ENCODE measurements around the gene S100A3. TPM values are rescaled to one million over a fixed set of nuclear protein-coding genes. Genes with fewer than 3 reads are reported as not detected.

The S100A3 gene
- total and polyA plus RNA-seq, 2 of the 8 experiments (the other 6 are each of a cell fraction or from before 2014, with no cell fraction given), result 0.26 to 0.47 TPM

GRCh38 chr1:153527023-153527682 is 21.9 kb downstream of the S100A3 start:
- no peak overlapping the region for H3K4me2 ChIP-seq (ENCODE audit: insufficient read depth in 1 of 2, low read depth in 2 of 2, low read length in 2 of 2)
- no peaks in the 10 kb centered on the region for H3K36me3 ChIP-seq (ENCODE audit: control insufficient read depth in 2 of 4, insufficient read depth in 4 of 4, low read length in 3 of 4)
- WGBS, 2 experiments (ENCODE audit: extremely low coverage in 1 of 2, insufficient coverage in 1 of 2, insufficient read length in 1 of 2, insufficient replicate concordance in 2 of 2, low coverage in 1 of 2, low lambda C conversion rate in 2 of 2, missing lambda C conversion rate in 1 of 2), result 74% methylated on average over 7 of the region's 8 CpGs; no CpG with 5 or more reads in 1 of the 2 experiments
- no peak overlapping the region for H3K18ac ChIP-seq (ENCODE audit: extremely low read depth, low read length)
- H3K27ac ChIP-seq (ENCODE audit: low read depth, low read length), result no peak overlapping the region
- no peak overlapping the region for H3K9ac ChIP-seq (replicated peaks in 1 of 4; ENCODE audit: extremely low read depth in 1 of 4, low read depth in 3 of 4, low read length in 3 of 4)
- DNase-seq (ENCODE audit: low read depth in 1 of 2, low spot score in 2 of 2), result no peak
- H4K5ac ChIP-seq (ENCODE audit: insufficient read length, low read depth, low read length), result no peak overlapping the region
- no peak overlapping the region for H4K91ac ChIP-seq (replicated peaks; ENCODE audit: insufficient read length, low read length)
- H3K56ac ChIP-seq (replicated peaks; ENCODE audit: insufficient read length, low read depth, low read length), result no peak overlapping the region
- no peaks in the 10 kb centered on the region for H4K20me1 ChIP-seq (replicated peaks in 1 of 2; ENCODE audit: control insufficient read depth in 1 of 2, insufficient read depth in 2 of 2, low read length in 2 of 2)
- peaks cover 3 to 6% (median 5%) of the 10 kb centered on the region in 4 experiments; a peak in 4 of 7 replicates for H3K4me1 ChIP-seq (replicated peaks in 1 of 4; ENCODE audit: control insufficient read depth in 3 of 4, insufficient read depth in 4 of 4, low read length in 3 of 4)
- H2AK5ac ChIP-seq (ENCODE audit: low read depth, low read length), result no peak overlapping the region
- ChIA-PET POLR2A (ENCODE audit: partially characterized antibody) (interaction anchor here (0.9 to 1.3 kb wide), 3 partner anchors 11 to 100 kb away, joined by 3 to 4 read pairs (median 4); partner anchors contain the start of gene S100A13), CTCF (ENCODE audit: partially characterized antibody) (interaction anchor here (0.7 to 4.1 kb wide), 11 partner anchors 10 to 174 kb away, joined by 3 to 19 read pairs (median 5); partner anchors contain the start of genes S100A1 and S100A13)
- no peaks in the 10 kb centered on the region for H3K79me2 ChIP-seq (ENCODE audit: control insufficient read depth in 1 of 2, insufficient read depth in 2 of 2, low read length in 2 of 2)
- no peaks in the 10 kb centered on the region for H3K79me1 ChIP-seq (ENCODE audit: low read depth, low read length)
- no peak overlapping the region for H2BK15ac ChIP-seq (ENCODE audit: low read length)
- H2BK20ac ChIP-seq (ENCODE audit: low read length), result no peak overlapping the region; the same call in 1 of the 2 replicates
- no peak overlapping the region for H3K4ac ChIP-seq (replicated peaks; ENCODE audit: insufficient read length, low read depth, low read length)
- H2BK12ac ChIP-seq (ENCODE audit: low read depth, low read length), result peak overlapping the region; percentile 64; the same call in 1 of the 2 replicates
- peak overlapping the region; percentile 66; the same call in 1 of the 2 replicates for H2AFZ ChIP-seq (ENCODE audit: low read length)
- H2BK5ac ChIP-seq (ENCODE audit: low read depth, low read length), result no peak overlapping the region
- no peak overlapping the region for H3K4me3 ChIP-seq (ENCODE audit: extremely low read depth in 1 of 4, insufficient read depth in 2 of 4, low read depth in 3 of 4, low read length in 4 of 4)
- no peak overlapping the region for H2BK120ac ChIP-seq (replicated peaks; ENCODE audit: low read depth, low read length)
- no peak overlapping the region for H3K14ac ChIP-seq (ENCODE audit: insufficient read length)
- no peak overlapping the region for H3K23ac ChIP-seq (ENCODE audit: insufficient read length)
- no peaks in the 10 kb centered on the region for H3K27me3 ChIP-seq (replicated peaks in 1 of 4; ENCODE audit: control insufficient read depth in 3 of 4, extremely low read depth in 1 of 4, insufficient read depth in 3 of 4, low read length in 3 of 4)
- no peaks in the 10 kb centered on the region for H3K23me2 ChIP-seq (ENCODE audit: low read depth, low read length)
- no peak overlapping the region for H4K8ac ChIP-seq (ENCODE audit: extremely low read depth, insufficient read depth, low read length)
- no peaks in the 10 kb centered on the region for H3K9me3 ChIP-seq (ENCODE audit: insufficient read depth in 2 of 2, low read depth in 1 of 2, low read length in 1 of 2)
- FAIRE-seq, result no peak
- TF ChIP-seq CEBPB (IDR thresholded peaks at IDR 0.05; ENCODE audit: low read depth, low read length), result no peak
- TF ChIP-seq CREB1 (IDR thresholded peaks at IDR 0.05), result no peak
- no peak for TF ChIP-seq KDM5A (IDR thresholded peaks at IDR 0.05; ENCODE audit: low read length)
- TF ChIP-seq MAX (IDR thresholded peaks at IDR 0.05), result peak; percentile 71
- no peak for TF ChIP-seq NANOG (IDR thresholded peaks at IDR 0.05; ENCODE audit: insufficient read depth, low read depth, low read length, poor library complexity, severe bottlenecking)
- no peak for TF ChIP-seq SP1 (IDR thresholded peaks at IDR 0.05; ENCODE audit: low read depth, low read length)
- no peak for TF ChIP-seq TCF12 (IDR thresholded peaks at IDR 0.05; ENCODE audit: low read depth, low read length)
- TF ChIP-seq RAD21 (IDR thresholded peaks at IDR 0.05 in 1 of 2, conservative IDR thresholded peaks at IDR 0.05 in 1 of 2; ENCODE audit: low read depth in 2 of 2, low read length in 2 of 2), result no peak
- no peak for TF ChIP-seq TAF1 (IDR thresholded peaks at IDR 0.05; ENCODE audit: low read depth, low read length)
- TF ChIP-seq ASH2L (IDR thresholded peaks at IDR 0.05; ENCODE audit: low read length), result no peak
- no peak for TF ChIP-seq HDAC2 (IDR thresholded peaks at IDR 0.05; ENCODE audit: borderline replicate concordance in 1 of 2, low read depth in 2 of 2, low read length in 2 of 2)
- no peak for TF ChIP-seq SIRT6 (IDR thresholded peaks at IDR 0.05; ENCODE audit: low read length)
- TF ChIP-seq BACH1 (IDR thresholded peaks at IDR 0.05; ENCODE audit: low read length), result no peak

Data from H1 (cell line).